IMR-90 (cell line): ENCODE measurements around the gene POLR3K. TPM values are rescaled to one million over a fixed set of nuclear protein-coding genes. Genes with fewer than 3 reads are reported as not detected.
A peak's percentile ranks its signal among the peaks of the same experiment; 100 is the strongest.

Experiments
- ATAC-seq: fragments of 200-7000 bp; cut with Tn5 transposase; 2 replicates; pipeline ENCODE4 v1.9.1; 2020; ENCODE audit warnings: low read depth, mild to moderate bottlenecking, moderate library complexity
- BruUV-seq: library from RNA; stranded (reverse); fragments of 400-500 nt; replicated peaks from 2 replicates; lab custom pipeline; 2021; lab: Mats Ljungman, UMichigan
- CTCF ChIA-PET: fragments of 300-600 bp; formaldehyde crosslinking; extraction: SDS; loops from one replicate; lab custom pipeline; 2021; ENCODE audit warnings: antibody characterized with exemption; lab: Yijun Ruan, JAX
- POLR2A ChIA-PET: fragments of 300-600 bp; sonication (Branson Sonifier 250); formaldehyde crosslinking; loops from one replicate; lab custom pipeline; 2022; ENCODE audit warnings: antibody characterized with exemption; ENCODE audit not compliant: unreplicated experiment; lab: Charles Lee
- DNase-seq: peaks from one replicate; pipeline ENCODE4 v3.0.0; 2013
- H2AFZ ChIP-seq: replicated peaks from 2 replicates; pipeline ENCODE3; 2013; ENCODE audit warnings: low read length, mild to moderate bottlenecking; ENCODE audit not compliant: poor library complexity
- H2AK5ac ChIP-seq: 2 replicates; pipeline ENCODE4 v1.6.1; 2013; ENCODE audit warnings: low read depth, low read length, inconsistent platforms
- H2AK9ac ChIP-seq: replicated peaks from 2 replicates; pipeline ENCODE3; 2013; ENCODE audit warnings: mild to moderate bottlenecking, low read depth, low read length, moderate library complexity; ENCODE audit not compliant: poor library complexity
- H2BK120ac ChIP-seq: 2 replicates; pipeline ENCODE4 v1.6.1; 2013; ENCODE audit warnings: low read depth, low read length, inconsistent platforms
- H2BK15ac ChIP-seq: 3 replicates; pipeline ENCODE4 v1.6.1; 2013; ENCODE audit warnings: low read depth, low read length, inconsistent platforms
- H2BK20ac ChIP-seq: 2 replicates; pipeline ENCODE4 v1.6.1; 2013; ENCODE audit warnings: low read depth, mild to moderate bottlenecking, inconsistent platforms, low read length, moderate library complexity
- H2BK5ac ChIP-seq: 2 replicates; pipeline ENCODE4 v1.6.1; 2013; ENCODE audit warnings: mild to moderate bottlenecking, low read depth, low read length, inconsistent platforms; ENCODE audit not compliant: poor library complexity, severe bottlenecking
- H3K14ac ChIP-seq: replicated peaks from 2 replicates; pipeline ENCODE4 v1.6.1; 2013; ENCODE audit warnings: low read depth, low read length, inconsistent platforms
- H3K18ac ChIP-seq: 2 replicates; pipeline ENCODE4 v1.6.1; 2013; ENCODE audit warnings: low read depth, low read length, control low read depth
- H3K23ac ChIP-seq: 2 replicates; pipeline ENCODE4 v1.6.1; 2013; ENCODE audit warnings: low read depth, low read length, inconsistent platforms
- H3K27ac ChIP-seq: 2 replicates; pipeline ENCODE4 v1.5.1; 2013; ENCODE audit warnings: mild to moderate bottlenecking, control low read depth, low read length; ENCODE audit not compliant: insufficient read depth
- H3K27me3 ChIP-seq: 2 replicates; pipeline ENCODE4 v1.6.1; 2013; ENCODE audit warnings: low read length; ENCODE audit not compliant: control insufficient read depth, insufficient read depth
- H3K36me3 ChIP-seq: 2 replicates; pipeline ENCODE4 v1.6.1; 2013; ENCODE audit warnings: low read length, mixed read lengths; ENCODE audit not compliant: control insufficient read depth, insufficient read depth
- H3K4ac ChIP-seq: 2 replicates; pipeline ENCODE4 v1.6.1; 2013; ENCODE audit warnings: low read depth, low read length, inconsistent platforms
- H3K4me1 ChIP-seq: 2 replicates; pipeline ENCODE4 v1.6.1; 2013; ENCODE audit warnings: low read length, mixed read lengths; ENCODE audit not compliant: control insufficient read depth, insufficient read depth
- H3K4me2 ChIP-seq: 2 replicates; pipeline ENCODE4 v1.6.1; 2013; ENCODE audit warnings: low read depth, mild to moderate bottlenecking, control low read depth, low read length, moderate library complexity
- H3K4me3 ChIP-seq: 2 replicates; pipeline ENCODE4 v1.5.1; 2013; ENCODE audit warnings: low read depth, mild to moderate bottlenecking, control low read depth, low read length, moderate library complexity; ENCODE audit not compliant: insufficient read depth
- H3K56ac ChIP-seq: 2 replicates; pipeline ENCODE4 v1.6.1; 2013; ENCODE audit warnings: low read length, inconsistent platforms; ENCODE audit not compliant: insufficient read depth; ENCODE audit errors: extremely low read depth
- H3K79me1 ChIP-seq, 2 experiments: 2 replicates each; pipeline ENCODE4 v1.6.1; 2013; ENCODE audit warnings: low read length in 2 of 2, inconsistent platforms in 1 of 2, low read depth in 1 of 2
- H3K9ac ChIP-seq: 2 replicates; pipeline ENCODE4 v1.6.1; 2013; ENCODE audit warnings: low read depth, low read length, control low read depth
- H3K9me1 ChIP-seq: 2 replicates; pipeline ENCODE4 v1.6.1; 2013; ENCODE audit warnings: low read length, inconsistent platforms; ENCODE audit not compliant: insufficient read depth
- H3K9me3 ChIP-seq: 2 replicates; pipeline ENCODE4 v1.6.1; 2013; ENCODE audit warnings: low read length; ENCODE audit not compliant: control insufficient read depth, insufficient read depth
- H4K20me1 ChIP-seq: 2 replicates; pipeline ENCODE4 v1.6.1; 2013; ENCODE audit warnings: low read length, inconsistent platforms; ENCODE audit not compliant: insufficient read depth
- H4K5ac ChIP-seq: 2 replicates; pipeline ENCODE4 v1.6.1; 2013; ENCODE audit warnings: mild to moderate bottlenecking, low read depth, low read length, control low read depth
- H4K8ac ChIP-seq, 2 experiments: 2 replicates each; pipeline ENCODE4 v1.6.1; 2013; ENCODE audit warnings: low read depth in 2 of 2, low read length in 2 of 2, control low read depth in 1 of 2, inconsistent platforms in 1 of 2
- H4K91ac ChIP-seq: 2 replicates; pipeline ENCODE4 v1.6.1; 2013; ENCODE audit warnings: low read depth, low read length, inconsistent platforms; ENCODE audit not compliant: insufficient read depth
- ELK1 ChIP-seq: fragments of 150-350 bp; IDR thresholded peaks from 2 replicates; pipeline ENCODE4 v1.6.1; 2016; ENCODE audit warnings: low read depth, mild to moderate bottlenecking, low read length, moderate library complexity, borderline replicate concordance
- FOS ChIP-seq: fragments of 150-350 bp; IDR thresholded peaks from 2 replicates; pipeline ENCODE4 v1.6.1; 2016; ENCODE audit warnings: low read depth, low read length
- MAFK ChIP-seq: IDR thresholded peaks from 2 replicates; pipeline ENCODE4 v1.6.1; 2012; ENCODE audit warnings: low read depth, low read length, improper control_type of control experiment
- NFE2L2 ChIP-seq: fragments of 150-350 bp; IDR thresholded peaks from 2 replicates; pipeline ENCODE4 v1.6.1; 2016; ENCODE audit warnings: low read depth, mild to moderate bottlenecking, low read length
- POLR2A ChIP-seq: IDR thresholded peaks from 2 replicates; pipeline ENCODE4 v1.6.1; 2012; ENCODE audit warnings: mild to moderate bottlenecking, low read depth, low read length
- RAD21 ChIP-seq: IDR thresholded peaks from 2 replicates; pipeline ENCODE4 v1.6.1; 2012; ENCODE audit warnings: low read length, improper control_type of control experiment
- RCOR1 ChIP-seq: IDR thresholded peaks from 2 replicates; pipeline ENCODE4 v1.6.1; 2012; ENCODE audit warnings: mild to moderate bottlenecking, low read length, improper control_type of control experiment; ENCODE audit not compliant: insufficient replicate concordance
- WGBS, 2 experiments: methylation state at CpG; one replicate each; pipeline versions ENCODE4 v1.1.5 to v1.1.7; 2013; ENCODE audit warnings: missing lambda C conversion rate in 2 of 2; ENCODE audit not compliant: insufficient read length in 1 of 2; ENCODE audit errors: extremely low coverage in 2 of 2; 5-methylcytosine and 5-hydroxymethylcytosine counted together
- dilution Hi-C: fragments of 300-500 bp; cut with HindIII; formaldehyde crosslinking; loops from one replicate; pipeline ENCODE4 v1.14.3; 2018; ENCODE audit warnings: low sequenced_read_pairs; ENCODE audit not compliant: unreplicated experiment
- in situ Hi-C: fragments of 300-500 bp; cut with MboI; formaldehyde crosslinking; loops from 3 replicates; pipeline ENCODE4 v1.14.3; 2019; ENCODE audit warnings: low sequenced_read_pairs, inconsistent platforms, mixed read lengths
- intact Hi-C: fragments of 100-400 bp; cut with micrococcal nuclease; formaldehyde crosslinking; loops from 2 replicates; pipeline ENCODE4 v1.10.0; 2022
- polyA plus RNA-seq, 3 experiments: library from polyadenylated mRNA; depleted of rRNA; stranded (reverse); fragments of >200 nt; gene quantifications; 2 replicates each; pipeline ENCODE4 v1.2.3, GENCODE V29; 2012; ENCODE audit warnings: low replicate concordance in 1 of 3
- total RNA-seq: library from RNA; depleted of rRNA; stranded (reverse); fragments of >200 nt; gene quantifications from 2 replicates; pipeline ENCODE4 v1.2.3, GENCODE V29; 2012

Gene POLR3K
- total and polyA plus RNA-seq, 2 of the 4 experiments (the other 2 are of a cell fraction): 9.0 to 39.5 TPM

- no peak overlapping the region for H3K14ac ChIP-seq
- TF ChIP-seq RAD21: no peak
- no peak for TF ChIP-seq RCOR1
- no peak for TF ChIP-seq ELK1
- no peak for TF ChIP-seq MAFK
- TF ChIP-seq NFE2L2: no peak
- no peak for TF ChIP-seq POLR2A
- no peak for TF ChIP-seq FOS
- intact Hi-C loops: no loop called here
- no peaks in the 10 kb centered on the region for H3K9me3 ChIP-seq
- H4K20me1 ChIP-seq: peaks cover 21% of the 10 kb centered on the region
- no peak overlapping the region for H2BK15ac ChIP-seq
- no peak overlapping the region for H3K23ac ChIP-seq
- peak overlapping the region; percentile 46; the same call in 1 of the 2 replicates for H4K91ac ChIP-seq
- ChIA-PET CTCF (interaction anchor here (1.3 to 2.3 kb wide), 2 partner anchors 11 to 20 kb away, joined by 5 to 14 read pairs; no protein-coding TSS in a partner anchor), POLR2A (no interaction called here)
- peak overlapping the region in 1 of 2 experiments; percentile 55; a peak in 1 of 4 replicates for H4K8ac ChIP-seq
- no peak for ATAC-seq
- H3K79me1 ChIP-seq: peaks cover 16 to 72% of the 10 kb centered on the region in 2 experiments; a peak in 3 of 4 replicates
- 0 out of 2 replicates have a peak overlapping the region, but pooled peaks have one; percentile 49 for H3K9ac ChIP-seq
- peak overlapping the region; percentile 93 for H2AK9ac ChIP-seq
- dilution Hi-C loops: no loop called here
- no peak overlapping the region for H3K18ac ChIP-seq
- in situ Hi-C loops: no loop called here
- no peak overlapping the region for H3K4me3 ChIP-seq
- H4K5ac ChIP-seq: no peak overlapping the region
- WGBS, 2 experiments: 95% methylated on average over 12 of the region's 18 CpGs; no CpG with 5 or more reads in 1 of the 2 experiments
- H3K9me1 ChIP-seq: 0 out of 2 replicates have a peak, but pooled peaks cover 10% of the 10 kb centered on the region
- peak overlapping the region; percentile 83 for H3K4ac ChIP-seq
- H3K27me3 ChIP-seq: no peaks in the 10 kb centered on the region
- peak overlapping the region; percentile 82 for H2BK5ac ChIP-seq
- no peak overlapping the region for H3K56ac ChIP-seq
- H3K4me2 ChIP-seq: no peak overlapping the region
- H2BK20ac ChIP-seq: no peak overlapping the region
- H3K27ac ChIP-seq: peak overlapping the region; percentile 79
- peaks cover 18% of the 10 kb centered on the region for H3K4me1 ChIP-seq
- DNase-seq: no peak
- H2AFZ ChIP-seq: no peak overlapping the region
- H2AK5ac ChIP-seq: peak overlapping the region; percentile 93
- BruUV-seq: no TSS peak
- peak overlapping the region; percentile 35; the same call in 1 of the 2 replicates for H2BK120ac ChIP-seq
- H3K36me3 ChIP-seq: peaks cover 65% of the 10 kb centered on the region
Measured at GRCh38 chr16:85407-85782, 32.0 kb upstream of the POLR3K start.
